Left hindlimb (tissue), 1 donor: ENCODE results near the gene NODAL.

Source experiments
- DNase-seq: peaks from one replicate; pipeline ENCODE4 v3.0.0-alpha.2; 2018

NODAL gene

DNA sequence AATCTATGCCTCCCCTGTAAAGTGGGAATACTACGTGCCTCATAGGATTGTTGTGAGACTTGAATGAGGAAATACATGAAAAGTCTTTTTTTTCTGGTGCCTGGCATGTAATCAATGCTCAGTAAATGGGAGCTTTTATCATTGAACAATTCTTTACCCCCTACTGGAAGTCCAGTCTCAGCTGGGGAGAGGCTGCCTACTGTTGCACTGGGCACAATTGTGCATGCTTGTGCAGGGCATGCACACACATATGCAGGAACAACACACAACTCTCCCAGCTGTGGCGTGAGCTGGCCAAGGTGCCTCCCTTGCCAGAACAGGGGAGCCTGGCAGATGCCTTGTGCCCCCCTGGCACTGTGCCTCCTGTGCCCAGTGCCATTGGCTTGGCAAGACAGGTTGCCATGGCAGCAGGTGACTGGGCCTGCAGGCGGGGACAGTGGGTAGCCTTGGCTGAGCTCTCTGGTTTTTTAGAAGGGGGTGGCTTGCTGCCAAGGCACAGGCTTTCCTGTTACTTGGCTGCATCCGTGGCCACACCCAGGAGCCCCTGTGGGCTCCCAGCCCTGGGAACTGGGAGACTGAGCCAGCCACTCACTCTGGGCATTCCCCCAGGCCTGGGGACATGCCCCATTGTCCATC lies 21.0 kb upstream of the NODAL start:
- DNase-seq: peak; percentile 78

DNA sequence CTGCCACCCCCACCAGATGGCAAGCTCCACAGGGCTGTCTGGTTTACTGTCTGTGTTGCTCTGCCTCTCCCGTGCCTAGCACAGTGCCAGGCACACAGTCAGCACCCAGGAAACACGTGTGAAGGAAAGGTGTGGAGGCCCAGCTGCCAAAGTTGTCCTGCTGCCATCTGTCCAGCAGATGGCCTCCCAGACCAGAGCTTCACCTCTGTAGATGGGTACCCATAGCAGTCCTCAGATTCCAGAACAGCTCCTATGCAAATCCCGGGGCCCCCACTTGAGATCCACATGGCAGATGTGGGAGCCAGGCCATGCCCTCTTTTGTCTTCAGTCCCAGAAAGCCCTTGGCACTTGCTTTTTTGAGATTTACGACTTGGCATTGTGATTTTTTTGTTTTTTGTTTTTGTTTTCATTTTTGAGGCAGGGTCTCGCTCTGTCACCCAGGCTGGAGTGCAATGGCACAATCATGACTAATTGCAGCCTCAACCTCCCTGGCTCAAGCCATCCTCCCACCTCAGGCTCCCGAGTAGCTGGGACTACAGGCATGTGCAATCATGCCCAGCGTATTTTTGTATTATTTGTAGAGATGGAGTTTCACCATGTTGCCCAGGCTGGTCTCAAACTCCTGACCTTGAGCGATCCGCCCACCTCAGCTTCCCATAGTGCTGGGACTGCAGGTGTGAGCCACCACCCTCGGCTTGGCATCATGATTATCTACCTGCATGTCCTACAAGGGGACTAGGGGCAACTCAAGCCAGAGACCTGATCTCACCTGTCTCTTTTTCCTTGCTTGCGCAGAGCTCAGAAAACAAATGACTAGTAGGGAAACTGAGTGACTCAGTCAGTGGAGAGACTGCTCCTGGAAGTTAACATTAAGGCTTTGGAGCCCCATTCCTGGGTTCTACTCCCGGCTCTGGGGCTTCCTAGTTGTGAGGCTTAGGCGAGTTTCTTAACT lies 20.2 kb upstream of the NODAL start:
- peak; percentile 60 for DNase-seq

DNA sequence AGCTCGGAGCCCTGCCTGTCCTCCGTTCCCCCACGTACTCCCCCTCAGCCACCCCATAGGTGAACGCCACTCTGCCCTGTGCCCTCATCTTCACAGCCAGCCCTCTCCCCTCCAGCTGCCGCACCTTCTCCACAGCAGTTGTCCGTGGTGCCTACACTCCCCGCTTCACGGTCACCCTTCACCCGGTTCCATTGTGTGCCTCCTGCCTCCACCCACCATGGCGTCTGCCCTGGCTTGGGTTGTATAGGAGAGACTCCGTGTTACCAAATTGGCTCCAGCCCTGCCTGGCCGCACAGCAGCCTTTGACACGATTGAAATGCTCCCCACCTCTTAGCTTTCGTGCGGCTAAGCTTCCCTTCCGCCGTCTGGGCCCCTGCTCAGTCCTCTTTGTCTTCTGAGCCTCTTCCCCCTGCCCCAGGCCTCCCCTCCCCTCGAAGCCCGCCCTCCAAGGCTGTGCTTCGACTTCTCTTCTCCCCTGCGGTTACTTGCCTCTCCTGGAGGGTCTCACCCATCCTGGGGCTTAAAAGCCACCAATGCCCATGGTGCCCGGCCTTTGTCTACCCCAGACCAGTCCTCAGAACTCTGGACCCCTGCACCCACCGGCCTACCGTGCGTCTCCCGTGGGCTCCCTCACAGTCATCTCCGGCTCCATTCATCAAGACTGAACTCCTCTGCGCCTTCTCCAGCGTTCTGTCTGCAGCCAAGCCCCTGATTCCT lies 18.5 kb upstream of the NODAL start:
- DNase-seq: peak; percentile 33

DNA sequence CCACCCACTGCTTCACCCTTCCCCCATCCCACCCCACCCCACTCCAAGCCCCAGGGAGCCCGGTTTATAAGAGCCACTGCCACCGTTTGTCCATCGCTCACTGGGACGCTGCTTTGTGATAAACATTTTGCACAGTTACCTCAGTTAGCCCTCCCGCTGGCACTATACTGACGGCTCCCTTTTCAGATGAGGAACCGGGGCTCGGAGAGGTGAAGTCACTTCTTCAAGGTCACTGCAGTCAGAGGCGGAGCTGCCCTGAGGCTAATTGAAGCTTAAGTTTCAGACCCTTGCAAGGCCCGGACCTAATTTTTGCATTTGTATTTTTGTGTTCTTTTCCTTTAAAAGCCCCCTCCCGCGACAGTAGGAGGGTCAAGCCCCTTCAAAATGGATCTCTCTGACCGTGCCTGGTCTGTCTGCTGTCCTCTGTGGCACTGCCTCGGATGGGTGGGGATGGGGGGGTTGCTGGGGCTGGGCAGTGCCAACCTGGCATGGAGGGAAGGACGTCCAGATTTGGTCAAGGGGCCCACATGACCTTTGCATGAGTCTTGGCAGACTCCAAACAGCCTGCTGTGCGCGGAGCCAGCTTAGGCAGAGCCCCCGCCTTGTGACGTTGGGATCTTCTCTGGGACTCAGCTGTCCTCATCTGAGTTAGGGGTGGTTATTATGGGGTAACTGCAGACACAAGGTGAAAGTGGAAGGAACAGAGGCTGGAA lies 17.7 kb upstream of the NODAL start:
- DNase-seq: peak; percentile 32

DNA sequence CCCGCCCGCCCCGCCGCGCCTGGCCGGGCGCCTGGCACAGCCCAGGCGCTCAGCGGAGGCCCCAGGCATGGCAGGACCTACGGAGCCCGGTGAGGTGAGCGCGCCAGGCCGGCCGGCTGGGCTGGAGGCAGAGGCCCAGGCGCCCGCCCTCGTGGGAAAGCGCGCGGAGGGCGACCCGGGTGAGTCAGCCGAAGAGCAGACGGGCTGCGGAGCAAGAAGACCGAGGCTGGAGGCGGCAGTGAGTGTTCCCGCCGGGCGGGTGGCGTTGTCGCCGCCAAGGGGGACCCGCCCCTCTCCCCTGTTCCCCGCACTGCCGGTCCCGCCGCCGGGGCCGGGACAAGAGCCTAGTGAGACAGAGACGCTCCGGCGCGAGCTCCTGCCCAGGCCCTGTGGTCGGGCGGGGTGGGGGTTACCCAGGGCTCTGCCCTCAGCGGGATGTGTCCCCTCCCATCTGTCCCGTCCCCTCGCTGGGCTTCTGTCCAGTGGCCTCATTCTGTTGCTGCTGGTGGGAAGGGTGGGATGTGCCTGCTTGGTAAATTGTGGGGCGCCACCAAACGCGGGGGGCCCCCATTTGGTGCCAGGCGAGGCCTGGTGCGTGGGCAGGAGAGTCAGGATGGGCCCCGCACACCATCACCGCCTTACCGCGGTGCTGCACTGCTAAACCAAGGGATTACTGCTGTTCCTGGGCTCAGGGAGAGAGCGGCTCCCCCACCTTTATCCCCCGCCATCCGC lies 17.0 kb upstream of the NODAL start:
- DNase-seq: peak; percentile 72

DNA sequence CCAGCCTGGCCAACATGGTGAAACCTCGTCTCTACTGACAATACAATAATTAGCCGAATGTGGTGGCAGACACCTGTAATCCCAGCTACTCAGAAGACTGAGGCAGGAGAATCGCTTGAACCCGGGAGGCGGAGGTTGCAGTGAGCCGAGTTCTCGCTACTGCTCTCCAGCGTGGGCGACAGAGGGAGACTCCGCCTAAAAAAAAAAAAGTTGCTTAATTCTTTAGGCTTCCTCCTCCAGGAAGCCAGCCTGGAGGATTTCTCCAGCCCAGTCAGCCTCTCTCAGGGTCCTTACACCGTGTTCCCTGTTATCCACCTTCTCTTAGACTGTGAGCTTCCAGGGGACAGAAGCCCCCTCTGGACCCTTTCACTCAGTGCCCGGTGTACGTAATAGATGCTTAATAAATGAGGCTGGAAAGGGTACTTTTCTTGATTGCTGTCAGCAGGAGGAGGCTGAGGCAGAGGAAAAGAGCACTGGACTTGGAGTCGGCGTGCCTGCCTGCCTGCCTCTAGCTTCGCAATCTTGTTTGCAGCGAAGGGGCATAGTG lies 16.4 kb upstream of the NODAL start:
- peak; percentile 29 for DNase-seq

DNA sequence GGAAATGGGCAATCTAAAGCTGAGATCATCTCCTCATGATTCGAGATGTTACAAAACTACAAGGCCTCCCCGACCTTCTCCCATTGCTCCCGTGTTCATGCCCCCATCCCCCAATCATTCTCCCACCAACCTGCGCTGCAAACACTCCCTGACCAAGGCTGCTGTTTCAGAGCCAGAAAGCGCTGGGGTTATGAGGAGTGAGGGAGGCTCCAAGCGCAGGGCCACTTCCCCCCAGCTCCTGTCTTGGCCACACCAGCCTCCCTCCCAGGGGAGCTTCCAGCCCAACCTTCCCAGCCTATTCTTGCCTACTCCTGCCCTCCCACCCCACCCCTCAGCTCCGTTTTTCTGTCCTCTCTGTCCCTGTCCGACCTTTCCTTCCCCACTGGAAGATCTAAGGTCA lies 14.7 kb upstream of the NODAL start:
- peak; percentile 21 for DNase-seq

DNA sequence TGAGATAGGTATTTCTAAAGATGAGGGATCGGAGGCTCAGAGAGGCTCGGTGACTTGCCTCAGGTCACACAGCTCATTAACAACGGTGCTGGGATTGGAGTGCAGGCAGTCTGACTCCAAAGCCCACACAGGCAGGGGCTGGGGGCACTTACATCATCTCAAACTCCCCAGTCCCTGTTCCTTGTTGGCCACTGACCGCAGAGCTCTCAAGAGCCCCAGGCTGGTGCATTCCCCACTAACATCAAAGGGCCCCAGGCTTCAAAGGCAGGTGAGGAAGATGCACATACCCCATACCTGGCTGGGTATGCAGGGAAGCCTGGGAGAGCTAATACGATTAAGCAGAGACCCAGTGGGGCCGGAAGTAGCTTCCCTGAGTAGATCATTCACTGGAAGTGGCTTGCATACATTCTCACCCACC lies 13.7 kb upstream of the NODAL start:
- peak; percentile 12 for DNase-seq

DNA sequence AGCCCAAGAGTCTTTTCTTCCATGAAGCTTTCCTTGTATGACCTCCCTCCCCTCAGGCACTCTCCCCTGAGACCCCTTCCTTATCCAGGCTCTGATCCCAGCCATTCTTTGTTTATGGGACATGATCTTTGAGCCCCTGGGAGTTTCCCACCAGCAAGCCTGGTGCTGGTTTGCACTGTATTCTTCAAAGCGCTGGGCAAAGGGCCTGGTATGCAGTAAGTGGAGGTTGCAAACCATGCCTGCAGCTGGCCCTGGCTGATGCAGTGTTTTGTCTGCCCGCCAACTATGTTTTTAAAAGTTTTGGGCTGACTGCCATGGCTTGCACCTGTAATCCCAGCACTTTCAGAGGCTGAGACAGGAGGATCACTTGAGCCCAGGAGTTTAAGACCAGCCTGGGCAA lies 6.8 kb upstream of the NODAL start:
- no peak for DNase-seq

DNA sequence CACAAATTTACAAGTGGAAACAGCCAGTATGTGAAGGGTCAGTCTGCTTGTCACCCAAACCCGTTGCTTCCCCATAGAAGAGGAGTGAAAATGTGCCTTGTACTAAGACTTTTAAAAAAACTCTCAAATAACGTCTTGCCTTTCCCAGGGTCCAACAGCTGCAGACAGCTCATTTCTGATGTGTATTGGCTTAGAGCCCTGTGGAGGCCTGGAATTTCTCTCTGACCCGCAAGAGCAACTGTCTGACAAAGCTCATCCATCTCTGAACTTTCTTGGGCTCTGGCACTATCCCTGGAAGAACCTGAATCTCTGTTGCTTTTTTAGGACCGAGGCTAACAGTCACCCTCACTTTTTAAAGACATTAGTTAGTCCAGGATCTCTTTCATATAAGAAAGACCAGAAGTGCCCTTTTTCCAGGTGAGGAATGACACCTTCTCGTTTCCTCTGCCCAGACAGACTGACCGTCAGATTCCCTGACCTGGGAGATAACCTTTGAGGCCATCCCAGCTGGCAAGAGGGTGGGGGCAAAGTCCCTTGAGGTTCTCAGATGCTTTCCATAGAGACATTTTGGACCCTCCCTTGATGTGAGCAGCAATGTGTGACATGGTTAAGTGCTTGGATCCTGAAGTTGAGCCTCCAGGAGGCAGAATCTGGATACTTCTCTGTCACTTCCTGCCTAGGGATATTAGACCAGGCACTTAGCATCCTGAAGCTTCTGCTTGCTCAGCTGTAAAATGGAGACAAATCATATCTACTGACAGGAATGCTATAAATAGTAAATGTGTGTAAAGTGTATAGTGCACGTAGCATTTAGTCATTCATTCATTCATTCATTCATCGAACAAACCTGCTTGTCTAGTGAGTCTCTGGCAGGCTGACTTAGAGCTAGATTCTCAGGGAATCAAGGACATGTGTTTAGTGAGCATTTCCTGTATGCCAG lies 4.5 kb upstream of the NODAL start:
- DNase-seq: no peak

DNA sequence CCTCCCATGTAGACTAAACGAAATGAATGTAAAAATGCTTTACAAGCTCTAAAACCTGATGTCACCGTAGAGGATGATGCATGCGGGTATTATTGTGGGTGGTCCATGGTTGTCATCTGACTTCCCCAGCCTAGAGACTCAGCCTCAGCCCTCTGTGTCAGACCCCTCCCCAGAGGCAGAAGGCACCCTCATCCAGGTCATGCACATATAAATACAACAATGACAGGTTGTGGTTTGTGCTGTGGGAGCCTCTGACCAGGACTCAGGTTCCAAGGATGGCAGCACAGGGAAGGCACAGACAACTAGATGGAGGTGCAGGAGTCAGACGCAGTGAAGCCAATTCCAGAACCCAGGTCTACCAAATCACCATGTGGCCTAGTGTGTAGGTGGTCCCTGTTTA lies 3.3 kb upstream of the NODAL start:
- DNase-seq: no peak

DNA sequence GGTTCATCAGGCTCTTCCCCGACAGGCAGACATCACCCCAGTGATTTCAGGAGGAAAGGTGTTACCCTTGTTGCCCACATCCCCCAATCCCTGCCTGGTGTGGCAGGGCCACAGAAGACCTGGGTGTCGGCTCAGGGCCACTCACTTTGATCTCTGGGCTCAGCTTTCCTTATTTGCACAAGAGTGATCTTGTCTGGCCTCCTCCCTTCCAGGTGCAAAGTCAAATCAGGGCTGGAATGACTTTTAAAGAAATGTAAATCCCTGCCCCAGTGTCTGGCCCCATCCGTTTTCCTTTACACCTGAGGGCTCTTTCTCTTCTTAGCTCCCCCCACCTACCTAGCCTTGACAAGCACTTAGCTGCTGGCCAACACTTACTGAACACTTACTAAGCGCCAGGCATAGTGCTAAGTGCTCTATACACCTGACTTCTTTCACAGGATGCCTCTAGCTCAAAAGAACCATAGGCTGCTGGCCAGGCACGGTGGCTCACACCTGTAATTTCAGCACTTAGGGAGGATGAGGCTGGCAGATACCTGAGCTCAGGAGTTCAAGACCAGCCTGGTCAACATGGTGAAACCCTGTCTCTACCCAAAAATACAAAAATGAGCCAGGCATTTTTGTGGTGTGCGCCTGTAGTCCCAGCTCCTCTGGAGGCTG lies 979 bp upstream of the NODAL start:
- DNase-seq: no peak

DNA sequence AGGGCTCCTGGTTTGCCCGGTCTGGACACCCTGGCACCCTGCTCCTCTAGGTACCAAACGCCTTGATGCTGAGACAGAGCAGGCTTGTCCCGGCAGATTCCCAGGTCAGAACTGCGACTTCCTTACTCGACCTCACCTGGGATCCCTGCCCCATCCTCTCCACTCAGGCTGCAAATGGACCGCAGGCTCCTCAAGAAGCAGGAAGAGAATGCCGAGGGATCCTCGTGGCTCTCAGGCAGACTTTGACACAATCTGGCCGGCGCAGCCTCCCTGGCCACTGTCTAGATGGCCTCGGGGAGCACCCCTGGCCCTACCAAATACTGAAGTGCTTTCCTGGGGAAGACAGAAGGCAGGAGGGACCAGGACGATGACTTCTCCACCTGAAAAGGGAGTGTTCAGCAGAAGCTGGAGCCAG lies 421 bp upstream of the NODAL start:
- no peak for DNase-seq

DNA sequence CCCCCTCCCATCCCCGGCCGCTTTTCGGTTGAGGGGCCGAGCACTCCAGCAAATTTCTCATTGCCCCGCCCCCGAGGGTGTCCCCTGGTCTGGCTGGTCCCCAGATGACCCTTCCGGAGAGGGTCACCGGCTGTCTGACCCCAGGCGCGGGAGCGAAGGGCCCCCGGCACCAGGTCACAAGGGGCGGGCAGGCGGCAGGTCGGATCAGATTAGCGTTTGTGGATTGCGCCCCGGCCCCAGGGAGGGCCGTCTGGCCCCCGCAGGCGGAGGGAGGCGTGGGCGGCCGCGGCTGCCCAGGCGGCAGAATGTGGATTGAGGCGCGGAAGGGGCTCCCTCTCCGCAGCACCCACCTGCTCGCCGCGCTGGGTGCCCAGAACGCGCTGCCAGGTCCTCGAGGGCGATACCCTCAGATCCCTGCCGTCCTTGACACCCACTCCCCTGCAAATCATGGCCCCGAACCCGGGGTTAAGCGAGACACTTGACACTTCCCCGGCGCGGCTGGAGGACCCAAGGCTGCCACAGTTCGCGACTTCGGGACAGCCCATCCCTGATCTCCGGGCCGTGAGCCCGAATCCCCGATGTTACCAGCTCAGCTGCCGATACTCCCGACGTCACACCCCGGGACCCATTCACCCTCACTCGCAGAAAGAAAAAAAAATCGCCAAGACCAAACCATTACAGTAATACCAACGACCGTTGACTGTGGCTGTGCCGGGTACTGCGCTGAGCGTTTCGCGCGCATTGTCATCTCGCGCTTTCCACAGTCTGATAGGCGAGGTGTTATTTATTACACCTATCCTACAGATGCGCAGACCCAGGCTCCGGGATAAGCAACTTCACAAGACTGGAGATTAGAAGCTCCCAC lies 953 bp downstream of the NODAL start:
- no peak for DNase-seq

DNA sequence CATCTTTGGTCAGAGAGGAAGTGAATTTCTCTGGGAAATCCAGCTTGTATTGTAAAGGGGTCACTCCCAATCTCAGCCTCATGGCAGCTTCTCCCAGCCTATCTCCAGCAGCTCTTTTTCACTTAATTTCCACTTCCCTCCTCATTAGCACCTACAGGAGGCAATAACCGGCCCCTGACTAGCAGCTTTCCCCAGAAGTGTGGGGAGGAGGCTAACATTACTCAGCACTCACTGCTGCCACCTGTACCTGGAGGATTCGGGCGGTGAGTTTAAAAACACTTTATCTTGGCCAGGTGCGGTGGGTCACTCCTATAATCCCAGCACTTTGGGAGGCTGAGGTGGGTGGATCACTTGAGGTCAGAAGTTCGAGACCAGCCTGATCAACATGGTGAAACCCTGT lies 3.8 kb downstream of the NODAL start:
- DNase-seq: no peak

DNA sequence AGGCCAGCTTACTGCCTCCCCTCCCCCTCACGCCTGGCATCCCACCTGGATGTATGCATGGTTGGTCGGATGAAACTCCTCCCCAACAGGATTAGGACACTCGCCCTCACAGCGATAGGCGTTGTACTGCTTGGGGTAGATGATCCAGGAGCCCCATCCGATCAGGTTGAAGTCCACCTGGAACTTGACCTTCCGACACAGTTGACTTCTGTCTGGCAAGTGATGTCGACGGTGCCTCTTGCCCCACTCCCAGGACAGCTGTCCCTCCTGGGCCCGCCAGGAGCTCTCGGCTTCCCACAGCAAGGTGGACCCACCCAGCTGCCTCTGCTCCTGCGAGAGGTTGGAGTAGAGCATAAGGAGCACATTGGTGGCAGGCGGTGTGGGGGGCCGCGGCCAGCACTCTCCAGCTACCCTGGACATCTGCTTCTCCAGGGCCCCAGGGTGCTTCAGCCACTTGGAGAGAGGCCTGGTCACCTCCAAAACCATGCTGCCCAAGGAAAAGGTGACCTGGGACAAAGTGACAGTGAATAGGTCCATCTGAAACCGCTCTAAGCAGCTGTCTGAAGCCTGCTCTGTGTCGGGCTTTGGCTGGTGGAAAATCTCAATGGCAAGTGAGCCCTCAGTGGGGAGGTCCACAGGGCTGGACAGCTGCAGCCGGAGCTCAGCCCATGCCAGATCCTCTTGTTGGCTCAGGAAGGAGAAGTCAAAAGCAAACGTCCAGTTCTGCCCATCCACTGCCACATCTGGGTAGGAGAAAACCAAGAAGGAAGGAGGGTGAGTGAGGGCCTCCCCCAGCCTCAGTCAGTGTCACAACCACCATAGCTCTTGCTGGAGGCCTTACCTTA lies 6.0 kb downstream of the NODAL start:
- no peak for DNase-seq

DNA sequence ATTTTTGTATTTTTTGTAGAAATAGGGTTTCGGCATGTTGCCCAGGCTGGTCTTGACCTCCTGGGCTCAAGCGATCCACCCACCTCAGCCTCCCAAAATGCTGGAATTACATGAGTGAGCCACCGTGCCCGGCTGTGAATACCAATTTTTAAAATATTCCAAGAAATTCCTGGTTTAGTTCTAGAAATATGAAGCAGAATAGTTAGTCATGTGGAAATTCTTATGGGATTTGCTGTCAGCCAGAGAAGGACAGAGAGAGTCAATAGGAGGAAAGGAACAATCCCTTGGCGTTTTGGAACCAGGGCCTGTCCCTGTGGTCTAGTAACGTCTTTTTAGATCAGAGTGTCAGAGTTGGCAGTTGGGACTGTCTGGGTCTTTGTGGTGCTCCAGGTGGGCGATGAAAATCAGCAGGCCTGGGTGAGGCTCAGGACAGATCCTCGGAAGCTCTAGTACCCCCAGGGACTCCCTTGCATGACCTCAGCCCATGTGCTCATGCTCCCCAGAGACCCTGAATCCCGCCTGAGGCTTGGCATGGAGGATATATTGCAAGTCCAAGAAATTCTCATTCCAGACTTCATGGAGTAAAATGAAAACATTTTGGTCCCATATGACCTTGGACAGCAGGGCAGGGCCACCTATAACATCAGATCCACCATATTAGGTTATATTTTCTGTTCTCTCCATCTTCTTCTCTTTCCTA lies 7.8 kb downstream of the NODAL start:
- no peak for DNase-seq
